Neural progenitor cell (in vitro differentiated cells): ENCODE results near the gene LSP1. TPM values are rescaled to one million over a fixed set of nuclear protein-coding genes. Genes with fewer than 3 reads are reported as not detected.

Experiments used
- DNase-seq: peaks from one replicate; pipeline ENCODE4 v3.0.0-alpha.2; 2016; ENCODE audit warnings: low spot score
- H2AFZ ChIP-seq: fragments of 200-600 bp; sonication (generic); replicated peaks from 2 replicates; pipeline ENCODE4 v1.6.1; 2016; ENCODE audit warnings: antibody characterized with exemption
- H3F3A ChIP-seq: fragments of 200-600 bp; sonication (generic); 2 replicates; pipeline ENCODE4 v1.6.1; 2016; ENCODE audit warnings: antibody characterized with exemption, low read depth
- H3K27ac ChIP-seq: fragments of 200-600 bp; sonication (generic); 2 replicates; pipeline ENCODE4 v1.5.1; 2016; ENCODE audit warnings: mild to moderate bottlenecking
- H3K27me3 ChIP-seq: fragments of 200-600 bp; sonication (generic); 2 replicates; pipeline ENCODE4 v1.6.1; 2016; ENCODE audit warnings: mild to moderate bottlenecking, moderate library complexity
- H3K36me3 ChIP-seq: fragments of 200-600 bp; sonication (generic); 2 replicates; pipeline ENCODE4 v1.5.1; 2016
- H3K4me1 ChIP-seq: fragments of 200-600 bp; sonication (generic); 2 replicates; pipeline ENCODE4 v1.6.1; 2016; ENCODE audit warnings: mixed run types
- H3K4me2 ChIP-seq: fragments of 200-600 bp; sonication (generic); 2 replicates; pipeline ENCODE4 v1.6.1; 2016
- H3K4me3 ChIP-seq: fragments of 200-600 bp; sonication (generic); 2 replicates; pipeline ENCODE4 v1.5.1; 2016
- H3K79me2 ChIP-seq: fragments of 200-600 bp; sonication (generic); 2 replicates; pipeline ENCODE4 v1.6.1; 2016; ENCODE audit warnings: low read depth
- H3K9ac ChIP-seq: fragments of 200-600 bp; sonication (generic); 2 replicates; pipeline ENCODE4 v1.6.1; 2016
- H3K9me3 ChIP-seq: fragments of 200-600 bp; sonication (generic); 2 replicates; pipeline ENCODE4 v1.5.1; 2016; ENCODE audit warnings: low read depth
- H4K20me1 ChIP-seq: fragments of 200-600 bp; sonication (generic); 2 replicates; pipeline ENCODE4 v1.6.1; 2016; ENCODE audit warnings: low read depth
- H3K27ac Mint-ChIP-seq: 3 replicates; pipeline ENCODE4 v1.8.0; 2021; ENCODE audit warnings: mixed read lengths
- H3K27me3 Mint-ChIP-seq: 2 replicates; pipeline ENCODE4 v1.8.0; 2022; ENCODE audit warnings: low read depth, mild to moderate bottlenecking, inconsistent platforms, moderate library complexity, mixed read lengths; ENCODE audit not compliant: insufficient read depth
- H3K36me3 Mint-ChIP-seq: 3 replicates; pipeline ENCODE4 v1.8.0; 2021; ENCODE audit warnings: mixed read lengths
- H3K4me1 Mint-ChIP-seq: 3 replicates; pipeline ENCODE4 v1.8.0; 2021; ENCODE audit warnings: mixed read lengths
- H3K4me3 Mint-ChIP-seq: 3 replicates; pipeline ENCODE4 v1.8.0; 2021; ENCODE audit warnings: mild to moderate bottlenecking, moderate library complexity, mixed read lengths
- H3K9me3 Mint-ChIP-seq: 3 replicates; pipeline ENCODE4 v1.8.0; 2020; ENCODE audit warnings: mixed read lengths
- EZH2 ChIP-seq: fragments of 200-600 bp; sonication (generic); IDR thresholded peaks from 2 replicates; pipeline ENCODE4 v1.6.1; 2017; ENCODE audit warnings: antibody characterized with exemption, mild to moderate bottlenecking, moderate library complexity
- EZH2phosphoT487 ChIP-seq: fragments of 200-600 bp; sonication (generic); IDR thresholded peaks from 2 replicates; pipeline ENCODE4 v1.6.1; 2017; ENCODE audit warnings: antibody characterized with exemption
- total RNA-seq: library from RNA; depleted of rRNA; stranded (reverse); fragments of >200 nt; gene quantifications from 2 replicates; pipeline ENCODE4 v1.2.3, GENCODE V29; 2015; ENCODE audit warnings: low replicate concordance
- TF ChIP-seq, protein P1 (sequence below): fragments of 200-600 bp; sonication (generic); IDR thresholded peaks from 2 replicates; pipeline ENCODE4 v1.5.1; 2017; ENCODE audit warnings: antibody characterized with exemption, mild to moderate bottlenecking

Gene LSP1
- total RNA-seq, 1 donor from 2014 or later, result not detected

DNA sequence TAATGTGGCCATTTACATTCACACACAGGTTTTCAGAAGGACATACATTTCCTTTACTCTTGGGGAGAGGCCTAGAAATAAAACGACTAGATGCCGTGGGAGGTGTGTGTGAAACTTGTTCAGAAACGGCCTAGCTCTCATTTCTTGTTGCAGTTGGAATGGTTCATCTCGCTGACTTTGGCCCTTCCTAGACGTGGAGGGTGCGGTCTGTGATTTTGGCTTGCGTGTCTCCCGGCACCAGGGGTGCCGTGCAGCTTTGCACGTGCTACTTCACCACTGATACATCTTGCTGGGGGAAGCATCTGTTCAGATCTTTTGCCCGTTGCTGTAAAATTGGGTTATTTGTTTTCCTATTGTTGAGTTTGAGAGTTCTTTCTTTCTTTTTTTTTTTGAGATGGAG, 41.9 kb downstream of the LSP1 start:
- H3K4me1 ChIP-seq, result no peaks in the 10 kb centered on the region
- H3K79me2 ChIP-seq, result no peaks in the 10 kb centered on the region
- no peak overlapping the region for H3K4me3 ChIP-seq
- no peak overlapping the region for H3K4me2 ChIP-seq
- H3K36me3 ChIP-seq, result no peaks in the 10 kb centered on the region
- H3F3A ChIP-seq, result no peaks in the 10 kb centered on the region
- no peaks in the 10 kb centered on the region for H3K9me3 ChIP-seq
- no peak for TF ChIP-seq EZH2phosphoT487
- TF ChIP-seq, protein P1, sequence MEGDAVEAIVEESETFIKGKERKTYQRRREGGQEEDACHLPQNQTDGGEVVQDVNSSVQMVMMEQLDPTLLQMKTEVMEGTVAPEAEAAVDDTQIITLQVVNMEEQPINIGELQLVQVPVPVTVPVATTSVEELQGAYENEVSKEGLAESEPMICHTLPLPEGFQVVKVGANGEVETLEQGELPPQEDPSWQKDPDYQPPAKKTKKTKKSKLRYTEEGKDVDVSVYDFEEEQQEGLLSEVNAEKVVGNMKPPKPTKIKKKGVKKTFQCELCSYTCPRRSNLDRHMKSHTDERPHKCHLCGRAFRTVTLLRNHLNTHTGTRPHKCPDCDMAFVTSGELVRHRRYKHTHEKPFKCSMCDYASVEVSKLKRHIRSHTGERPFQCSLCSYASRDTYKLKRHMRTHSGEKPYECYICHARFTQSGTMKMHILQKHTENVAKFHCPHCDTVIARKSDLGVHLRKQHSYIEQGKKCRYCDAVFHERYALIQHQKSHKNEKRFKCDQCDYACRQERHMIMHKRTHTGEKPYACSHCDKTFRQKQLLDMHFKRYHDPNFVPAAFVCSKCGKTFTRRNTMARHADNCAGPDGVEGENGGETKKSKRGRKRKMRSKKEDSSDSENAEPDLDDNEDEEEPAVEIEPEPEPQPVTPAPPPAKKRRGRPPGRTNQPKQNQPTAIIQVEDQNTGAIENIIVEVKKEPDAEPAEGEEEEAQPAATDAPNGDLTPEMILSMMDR, result no peak
- no peak for TF ChIP-seq EZH2
- H3K27ac ChIP-seq, result no peak overlapping the region
- H3K27me3 ChIP-seq, result no peaks in the 10 kb centered on the region
- H3K9me3 Mint-ChIP-seq, result no peaks in the 10 kb centered on the region
- no peak overlapping the region for H2AFZ ChIP-seq
- no peaks in the 10 kb centered on the region for H3K36me3 Mint-ChIP-seq
- no peak overlapping the region for H3K9ac ChIP-seq
- H3K27me3 Mint-ChIP-seq, result peaks cover 5% of the 10 kb centered on the region
- no peaks in the 10 kb centered on the region for H4K20me1 ChIP-seq
- peak overlapping the region; percentile 79 for H3K27ac Mint-ChIP-seq
- no peak overlapping the region for H3K4me3 Mint-ChIP-seq
- H3K4me1 Mint-ChIP-seq, result no peaks in the 10 kb centered on the region
- no peak for DNase-seq

DNA sequence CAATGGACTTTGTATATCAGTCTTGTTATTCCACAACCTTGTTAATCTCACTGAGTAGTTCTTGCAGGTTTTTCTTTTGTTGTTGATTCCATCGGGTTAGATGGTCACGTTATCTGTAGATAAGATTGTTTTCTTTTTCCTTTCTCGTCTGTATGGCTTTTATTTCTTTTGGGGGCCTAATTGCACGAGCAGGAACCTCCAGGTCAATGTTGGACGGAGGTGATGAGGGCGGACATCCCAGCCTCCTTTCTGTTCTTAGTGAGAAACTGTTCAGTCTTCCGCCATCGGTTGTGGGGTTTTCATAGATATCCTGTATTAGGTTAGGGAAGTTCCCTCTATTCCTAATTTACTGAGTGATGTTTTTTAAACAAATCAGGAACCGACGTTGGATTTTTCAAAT, 43.6 kb downstream of the LSP1 start:
- no peak overlapping the region for H3K27ac ChIP-seq
- no peak overlapping the region for H3K4me3 Mint-ChIP-seq
- H3K9me3 ChIP-seq, result no peaks in the 10 kb centered on the region
- no peaks in the 10 kb centered on the region for H3K4me1 ChIP-seq
- no peaks in the 10 kb centered on the region for H3F3A ChIP-seq
- no peaks in the 10 kb centered on the region for H4K20me1 ChIP-seq
- H3K36me3 ChIP-seq, result no peaks in the 10 kb centered on the region
- no peak overlapping the region for H3K27ac Mint-ChIP-seq
- H2AFZ ChIP-seq, result no peak overlapping the region
- no peak overlapping the region for H3K9ac ChIP-seq
- H3K4me1 Mint-ChIP-seq, result no peaks in the 10 kb centered on the region
- H3K27me3 ChIP-seq, result no peaks in the 10 kb centered on the region
- peaks cover 5% of the 10 kb centered on the region for H3K27me3 Mint-ChIP-seq
- no peak for DNase-seq
- no peaks in the 10 kb centered on the region for H3K36me3 Mint-ChIP-seq
- H3K9me3 Mint-ChIP-seq, result no peaks in the 10 kb centered on the region
- TF ChIP-seq, protein P1, result no peak
- TF ChIP-seq EZH2phosphoT487 (no peak), EZH2 (no peak)
- H3K79me2 ChIP-seq, result no peaks in the 10 kb centered on the region
- H3K4me2 ChIP-seq, result no peak overlapping the region
- no peak overlapping the region for H3K4me3 ChIP-seq

DNA sequence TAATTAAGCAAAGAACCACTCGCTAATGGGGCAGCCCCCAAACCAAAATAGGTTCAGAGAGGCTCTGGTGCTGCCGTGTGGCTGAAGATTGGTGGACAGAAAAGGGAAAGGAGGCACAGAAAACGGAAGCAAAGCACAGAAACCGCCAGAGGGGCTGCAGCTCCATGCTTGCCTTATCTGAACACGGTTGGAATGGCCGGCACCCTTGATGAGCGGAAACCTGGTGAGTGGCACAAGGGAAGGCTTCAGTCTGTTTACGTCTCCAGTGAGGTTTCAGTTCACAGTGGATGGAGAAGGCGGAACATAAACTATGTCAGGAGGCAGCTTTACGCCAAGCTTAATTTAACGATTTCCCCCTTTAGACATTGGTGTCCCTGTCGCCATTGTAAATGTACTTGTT, 44.0 kb downstream of the LSP1 start:
- no peak overlapping the region for H3K4me2 ChIP-seq
- H3K36me3 ChIP-seq, result no peaks in the 10 kb centered on the region
- H3K27me3 Mint-ChIP-seq, result peaks cover 5% of the 10 kb centered on the region
- no peak for DNase-seq
- H3K4me1 Mint-ChIP-seq, result no peaks in the 10 kb centered on the region
- H3K27me3 ChIP-seq, result no peaks in the 10 kb centered on the region
- no peaks in the 10 kb centered on the region for H3F3A ChIP-seq
- H3K79me2 ChIP-seq, result no peaks in the 10 kb centered on the region
- H3K36me3 Mint-ChIP-seq, result no peaks in the 10 kb centered on the region
- no peak overlapping the region for H3K4me3 Mint-ChIP-seq
- H3K9me3 Mint-ChIP-seq, result no peaks in the 10 kb centered on the region
- H4K20me1 ChIP-seq, result no peaks in the 10 kb centered on the region
- no peak overlapping the region for H3K27ac ChIP-seq
- H2AFZ ChIP-seq, result no peak overlapping the region
- no peak overlapping the region for H3K4me3 ChIP-seq
- H3K9me3 ChIP-seq, result no peaks in the 10 kb centered on the region
- no peaks in the 10 kb centered on the region for H3K4me1 ChIP-seq
- TF ChIP-seq, protein P1, result no peak
- TF ChIP-seq EZH2 (no peak), EZH2phosphoT487 (no peak)
- no peak overlapping the region for H3K9ac ChIP-seq
- no peak overlapping the region for H3K27ac Mint-ChIP-seq
